Measurements from ENCODE around the gene GALNT17.

DNA sequence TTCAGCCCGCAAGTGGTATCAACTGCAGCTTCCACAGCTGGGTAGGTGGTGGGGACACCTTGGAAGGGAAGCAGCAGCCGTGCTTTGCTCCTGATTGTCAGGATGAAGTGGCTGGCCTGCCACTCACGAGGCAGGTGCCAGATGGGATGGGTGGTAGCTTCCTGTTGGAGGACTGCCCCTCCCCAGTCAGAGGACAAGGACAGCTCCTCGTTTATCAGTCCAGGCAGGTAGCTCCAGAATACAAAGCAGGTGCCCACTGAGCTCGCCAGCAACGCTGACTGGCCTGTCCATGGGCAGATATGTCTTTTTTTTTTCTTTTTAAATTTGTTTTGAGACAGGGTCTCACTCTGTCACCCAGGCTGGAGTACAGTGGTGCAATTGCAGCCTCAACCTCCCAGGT lies 431.3 kb downstream of the GALNT17 start:
- TF ChIP-seq, protein P1, sequence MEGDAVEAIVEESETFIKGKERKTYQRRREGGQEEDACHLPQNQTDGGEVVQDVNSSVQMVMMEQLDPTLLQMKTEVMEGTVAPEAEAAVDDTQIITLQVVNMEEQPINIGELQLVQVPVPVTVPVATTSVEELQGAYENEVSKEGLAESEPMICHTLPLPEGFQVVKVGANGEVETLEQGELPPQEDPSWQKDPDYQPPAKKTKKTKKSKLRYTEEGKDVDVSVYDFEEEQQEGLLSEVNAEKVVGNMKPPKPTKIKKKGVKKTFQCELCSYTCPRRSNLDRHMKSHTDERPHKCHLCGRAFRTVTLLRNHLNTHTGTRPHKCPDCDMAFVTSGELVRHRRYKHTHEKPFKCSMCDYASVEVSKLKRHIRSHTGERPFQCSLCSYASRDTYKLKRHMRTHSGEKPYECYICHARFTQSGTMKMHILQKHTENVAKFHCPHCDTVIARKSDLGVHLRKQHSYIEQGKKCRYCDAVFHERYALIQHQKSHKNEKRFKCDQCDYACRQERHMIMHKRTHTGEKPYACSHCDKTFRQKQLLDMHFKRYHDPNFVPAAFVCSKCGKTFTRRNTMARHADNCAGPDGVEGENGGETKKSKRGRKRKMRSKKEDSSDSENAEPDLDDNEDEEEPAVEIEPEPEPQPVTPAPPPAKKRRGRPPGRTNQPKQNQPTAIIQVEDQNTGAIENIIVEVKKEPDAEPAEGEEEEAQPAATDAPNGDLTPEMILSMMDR (IDR thresholded peaks at IDR 0.05) = no peak
- TF ChIP-seq POLR2A (IDR thresholded peaks at IDR 0.05) = no peak

All from heart left ventricle (tissue), 13 donors.